HG03378 (cell line): ENCODE measurements around the gene DNAI4.
"Not testable (repeated sequence)": the region's sequence is repeated elsewhere in the genome, so short reads cannot be mapped to it uniquely, and the experiment has no call there.

Experiments
- ATAC-seq: cut with Tn5 transposase; IDR thresholded peaks from one replicate; pipeline ENCODE4 v1.9.1; 2021; ENCODE audit warnings: mild to moderate bottlenecking, moderate library complexity; ENCODE audit not compliant: unreplicated experiment

DNAI4 gene

GRCh38 chr1:66929146-66929688 is 4.6 kb upstream of the DNAI4 start:
- no peak for ATAC-seq

GRCh38 chr1:66927528-66927927 is 2.9 kb upstream of the DNAI4 start:
- ATAC-seq: no peak

- no peak for ATAC-seq
Measured at GRCh38 chr1:66925944-66926343, 1.3 kb upstream of the DNAI4 start.

GRCh38 chr1:66925558-66925910 is 878 bp upstream of the DNAI4 start:
- ATAC-seq: peak; percentile 8

- ATAC-seq: no peak
Measured at GRCh38 chr1:66920543-66920942, 4.1 kb downstream of the DNAI4 start.

- ATAC-seq: no peak
Measured at GRCh38 chr1:66919828-66920227, 4.8 kb downstream of the DNAI4 start.

GRCh38 chr1:66919063-66919462 is 5.6 kb downstream of the DNAI4 start:
- no peak for ATAC-seq

- no peak for ATAC-seq
Measured at GRCh38 chr1:66917476-66917875, 7.2 kb downstream of the DNAI4 start.

GRCh38 chr1:66916320-66916719 is 8.3 kb downstream of the DNAI4 start:
- ATAC-seq: no peak

GRCh38 chr1:66915203-66915602 is 9.5 kb downstream of the DNAI4 start:
- not testable (repeated sequence) for ATAC-seq

- no peak for ATAC-seq
Measured at GRCh38 chr1:66893712-66894111, 30.9 kb downstream of the DNAI4 start.

GRCh38 chr1:66890621-66891020 is 34.0 kb downstream of the DNAI4 start:
- no peak for ATAC-seq

GRCh38 chr1:66889030-66889429 is 35.6 kb downstream of the DNAI4 start:
- no peak for ATAC-seq

GRCh38 chr1:66876664-66877063 is 48.0 kb downstream of the DNAI4 start:
- ATAC-seq: no peak

GRCh38 chr1:66873111-66873510 is 51.5 kb downstream of the DNAI4 start:
- no peak for ATAC-seq

GRCh38 chr1:66872024-66872423 is 52.6 kb downstream of the DNAI4 start:
- not testable (repeated sequence) for ATAC-seq

GRCh38 chr1:66867501-66867900 is 57.2 kb downstream of the DNAI4 start:
- ATAC-seq: no peak

- no peak for ATAC-seq
Measured at GRCh38 chr1:66860529-66860928, 64.1 kb downstream of the DNAI4 start.

GRCh38 chr1:66853379-66853778 is 71.3 kb downstream of the DNAI4 start:
- no peak for ATAC-seq

- no peak for ATAC-seq
Measured at GRCh38 chr1:66852870-66853269, 71.8 kb downstream of the DNAI4 start.

- no peak for ATAC-seq
Measured at GRCh38 chr1:66850989-66851388, 73.7 kb downstream of the DNAI4 start.

GRCh38 chr1:66848193-66848592 is 76.5 kb downstream of the DNAI4 start:
- no peak for ATAC-seq

GRCh38 chr1:66840929-66841328 is 83.7 kb downstream of the DNAI4 start:
- no peak for ATAC-seq

GRCh38 chr1:66834926-66835325 is 89.7 kb downstream of the DNAI4 start:
- no peak for ATAC-seq
